BLaER1 treated with 17β-estradiol and CSF1 and Interleukin-3, amounts not matched to agents 10 nM and 100 nM (cell line): ENCODE measurements around the gene GABRG3.

Experiments
- H3K27ac ChIP-seq, 11 experiments: shearing (Covaris generic); formaldehyde crosslinking; 2 replicates each; pipeline ENCODE4 v1.8.1; 2022
- H3K27me3 ChIP-seq, 11 experiments: shearing (Covaris generic); formaldehyde crosslinking; 2 replicates each; pipeline ENCODE4 v1.8.1; 2022
- H3K36me3 ChIP-seq, 11 experiments: shearing (Covaris generic); formaldehyde crosslinking; 2 replicates each; pipeline ENCODE4 v1.8.1; 2022
- H3K4me1 ChIP-seq, 10 experiments: shearing (Covaris generic); formaldehyde crosslinking; 2 replicates each; pipeline ENCODE4 v1.8.1; 2022
- H3K4me2 ChIP-seq, 11 experiments: shearing (Covaris generic); formaldehyde crosslinking; 2 replicates each; pipeline ENCODE4 v1.8.1; 2022
- H3K4me3 ChIP-seq, 10 experiments: shearing (Covaris generic); formaldehyde crosslinking; 2 replicates each; pipeline ENCODE4 v1.8.1; 2022
- H3K9ac ChIP-seq, 11 experiments: shearing (Covaris generic); formaldehyde crosslinking; 2 replicates each; pipeline ENCODE4 v1.8.1; 2022
- H3K9me3 ChIP-seq, 11 experiments: shearing (Covaris generic); formaldehyde crosslinking; replicated peaks in 1 of 11; 2 replicates each; pipeline ENCODE4 v1.8.1; 2022
- H4K20me1 ChIP-seq, 11 experiments: shearing (Covaris generic); formaldehyde crosslinking; 2 replicates each; pipeline ENCODE4 v1.8.1; 2022
- Cebpa-rat ChIP-seq, 11 experiments: shearing (Covaris generic); IDR thresholded peaks; 2 replicates each; pipeline ENCODE4 v1.8.1; 2022

Gene GABRG3

GRCh38 chr15:27398631-27399161 is 427.7 kb downstream of the GABRG3 start:
- Histone ChIP-seq H3K9me3 (peaks cover 0 to 4% (median 0%) of the 10 kb centered on the region in 11 experiments; a peak in 5 of 22 replicates), H3K27me3 (no peaks in the 10 kb centered on the region), H3K4me2 (no peak overlapping the region), H3K27ac (no peak overlapping the region), H3K36me3 (no peaks in the 10 kb centered on the region), H3K9ac (no peak overlapping the region), H3K4me1 (no peaks in the 10 kb centered on the region), H3K4me3 (no peak overlapping the region), H4K20me1 (no peaks in the 10 kb centered on the region)
- no peak for TF ChIP-seq Cebpa-rat (IDR thresholded peaks at IDR 0.05)

GRCh38 chr15:27399241-27399640 is 428.3 kb downstream of the GABRG3 start:
- TF ChIP-seq Cebpa-rat (IDR thresholded peaks at IDR 0.05) = no peak
- H3K36me3 ChIP-seq = no peaks in the 10 kb centered on the region
- no peak overlapping the region for H3K9ac ChIP-seq
- H3K4me2 ChIP-seq = no peak overlapping the region
- H3K4me1 ChIP-seq = no peaks in the 10 kb centered on the region
- no peak overlapping the region for H3K27ac ChIP-seq
- H3K9me3 ChIP-seq = no peaks in the 10 kb centered on the region
- H3K4me3 ChIP-seq = no peak overlapping the region
- H3K27me3 ChIP-seq = no peaks in the 10 kb centered on the region
- no peaks in the 10 kb centered on the region for H4K20me1 ChIP-seq

- no peak overlapping the region for H3K9ac ChIP-seq
- H3K9me3 ChIP-seq = no peaks in the 10 kb centered on the region
- H3K4me1 ChIP-seq = no peaks in the 10 kb centered on the region
- no peak overlapping the region for H3K27ac ChIP-seq
- H4K20me1 ChIP-seq = no peaks in the 10 kb centered on the region
- TF ChIP-seq Cebpa-rat (IDR thresholded peaks at IDR 0.05) = no peak
- no peak overlapping the region for H3K4me3 ChIP-seq
- H3K27me3 ChIP-seq = no peaks in the 10 kb centered on the region
- H3K36me3 ChIP-seq = no peaks in the 10 kb centered on the region
- no peak overlapping the region for H3K4me2 ChIP-seq
These were observed 430.5 kb downstream of the GABRG3 start for GRCh38 chr15:27401471-27401870.

- Histone ChIP-seq H3K4me1 (no peaks in the 10 kb centered on the region), H3K27me3 (no peaks in the 10 kb centered on the region), H3K4me2 (no peak overlapping the region), H3K9me3 (no peaks in the 10 kb centered on the region), H4K20me1 (no peaks in the 10 kb centered on the region), H3K9ac (no peak overlapping the region), H3K4me3 (no peak overlapping the region), H3K27ac (no peak overlapping the region), H3K36me3 (no peaks in the 10 kb centered on the region)
- no peak for TF ChIP-seq Cebpa-rat (IDR thresholded peaks at IDR 0.05)
These were observed 437.4 kb downstream of the GABRG3 start for GRCh38 chr15:27408428-27408827.

- Histone ChIP-seq H3K27ac (no peak overlapping the region), H3K27me3 (no peaks in the 10 kb centered on the region), H3K9me3 (no peaks in the 10 kb centered on the region), H3K4me3 (no peak overlapping the region), H4K20me1 (no peaks in the 10 kb centered on the region), H3K4me1 (no peaks in the 10 kb centered on the region), H3K9ac (no peak overlapping the region), H3K36me3 (no peaks in the 10 kb centered on the region), H3K4me2 (no peak overlapping the region)
- no peak for TF ChIP-seq Cebpa-rat (IDR thresholded peaks at IDR 0.05)
These were observed 440.1 kb downstream of the GABRG3 start for GRCh38 chr15:27410996-27411605.

GRCh38 chr15:27412415-27412814 is 441.4 kb downstream of the GABRG3 start:
- Histone ChIP-seq H3K9ac (no peak overlapping the region), H3K9me3 (no peaks in the 10 kb centered on the region), H3K27ac (no peak overlapping the region), H3K36me3 (no peaks in the 10 kb centered on the region), H4K20me1 (no peaks in the 10 kb centered on the region), H3K4me1 (no peaks in the 10 kb centered on the region), H3K4me3 (no peak overlapping the region), H3K27me3 (no peaks in the 10 kb centered on the region), H3K4me2 (no peak overlapping the region)
- no peak for TF ChIP-seq Cebpa-rat (IDR thresholded peaks at IDR 0.05)

- Histone ChIP-seq H3K4me2 (no peak overlapping the region), H3K9ac (no peak overlapping the region), H3K4me3 (no peak overlapping the region), H3K9me3 (no peaks in the 10 kb centered on the region), H4K20me1 (no peaks in the 10 kb centered on the region; a peak in 1 of 22 replicates), H3K27ac (no peak overlapping the region), H3K27me3 (no peaks in the 10 kb centered on the region), H3K36me3 (no peaks in the 10 kb centered on the region), H3K4me1 (peaks cover 0 to 12% (median 0%) of the 10 kb centered on the region in 10 experiments; a peak in 6 of 20 replicates)
- no peak for TF ChIP-seq Cebpa-rat (IDR thresholded peaks at IDR 0.05)
These were observed 443.3 kb downstream of the GABRG3 start for GRCh38 chr15:27414168-27414870.

- Histone ChIP-seq H3K9ac (no peak overlapping the region), H4K20me1 (no peaks in the 10 kb centered on the region; a peak in 1 of 22 replicates), H3K4me2 (no peak overlapping the region), H3K4me1 (peaks cover 0 to 12% (median 0%) of the 10 kb centered on the region in 10 experiments; a peak in 6 of 20 replicates), H3K9me3 (no peaks in the 10 kb centered on the region), H3K4me3 (no peak overlapping the region), H3K36me3 (no peaks in the 10 kb centered on the region), H3K27ac (no peak overlapping the region), H3K27me3 (no peaks in the 10 kb centered on the region)
- TF ChIP-seq Cebpa-rat (IDR thresholded peaks at IDR 0.05) = no peak
These were observed 447.7 kb downstream of the GABRG3 start for GRCh38 chr15:27418726-27419125.

GRCh38 chr15:27422997-27423396 is 452.0 kb downstream of the GABRG3 start:
- H3K36me3 ChIP-seq = no peaks in the 10 kb centered on the region
- no peak overlapping the region for H3K9ac ChIP-seq
- no peak overlapping the region for H3K4me3 ChIP-seq
- no peaks in the 10 kb centered on the region for H3K27me3 ChIP-seq
- no peak overlapping the region for H3K4me2 ChIP-seq
- TF ChIP-seq Cebpa-rat (IDR thresholded peaks at IDR 0.05) = no peak
- peaks cover 0 to 11% (median 0%) of the 10 kb centered on the region in 10 experiments; a peak in 6 of 20 replicates for H3K4me1 ChIP-seq
- H3K27ac ChIP-seq = no peak overlapping the region
- H3K9me3 ChIP-seq = no peaks in the 10 kb centered on the region
- H4K20me1 ChIP-seq = no peaks in the 10 kb centered on the region; a peak in 1 of 22 replicates

GRCh38 chr15:27426805-27427204 is 455.8 kb downstream of the GABRG3 start:
- H3K9me3 ChIP-seq = peaks cover 0 to 9% (median 6%) of the 10 kb centered on the region in 11 experiments; a peak in 8 of 22 replicates
- no peak overlapping the region for H3K4me3 ChIP-seq
- no peak overlapping the region for H3K4me2 ChIP-seq
- no peaks in the 10 kb centered on the region for H4K20me1 ChIP-seq
- no peak for TF ChIP-seq Cebpa-rat (IDR thresholded peaks at IDR 0.05)
- H3K9ac ChIP-seq = no peak overlapping the region
- H3K4me1 ChIP-seq = no peaks in the 10 kb centered on the region
- no peak overlapping the region for H3K27ac ChIP-seq
- no peaks in the 10 kb centered on the region for H3K36me3 ChIP-seq
- no peaks in the 10 kb centered on the region for H3K27me3 ChIP-seq
